Measurements from ENCODE around the gene ZNF462. TPM values are rescaled to one million over a fixed set of nuclear protein-coding genes. Genes with fewer than 3 reads are reported as not detected.

The ZNF462 gene
- total RNA-seq, 1 experiment from 2014 or later: 34.5 TPM

DNA sequence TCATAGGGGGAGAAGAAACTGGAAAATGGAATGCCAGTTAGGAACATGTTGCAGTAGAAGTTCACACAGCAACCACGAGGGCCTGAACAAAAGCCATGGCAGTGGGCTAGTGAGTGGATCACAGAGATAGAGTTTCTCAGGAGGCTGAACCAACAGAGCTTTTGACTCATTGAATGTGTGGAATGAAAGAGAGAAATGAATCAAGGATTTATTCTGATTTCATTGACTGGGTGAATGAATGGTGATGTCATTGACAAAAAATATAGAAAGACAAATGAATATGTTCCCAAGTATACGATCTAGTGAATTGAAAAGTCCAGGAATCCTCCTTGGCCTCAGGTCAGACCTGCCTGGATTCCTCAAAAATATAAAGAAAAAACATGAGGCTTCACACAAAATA lies 99.2 kb downstream of the ZNF462 start:
- Mint-ChIP-seq H3K36me3 (ENCODE audit: insufficient read depth, unreplicated experiment) (peaks cover 29% of the 10 kb centered on the region), H3K4me3 (ENCODE audit: unreplicated experiment) (no peak overlapping the region), H3K4me1 (ENCODE audit: low read depth, unreplicated experiment) (peaks cover 11% of the 10 kb centered on the region), H3K27me3 (ENCODE audit: insufficient read depth, unreplicated experiment) (no peaks in the 10 kb centered on the region), H3K9me3 (ENCODE audit: unreplicated experiment) (peaks cover 12% of the 10 kb centered on the region), H3K27ac (ENCODE audit: unreplicated experiment) (no peak overlapping the region)
- POLR2A ChIA-PET: no interaction called here
- TF ChIP-seq, protein P1, sequence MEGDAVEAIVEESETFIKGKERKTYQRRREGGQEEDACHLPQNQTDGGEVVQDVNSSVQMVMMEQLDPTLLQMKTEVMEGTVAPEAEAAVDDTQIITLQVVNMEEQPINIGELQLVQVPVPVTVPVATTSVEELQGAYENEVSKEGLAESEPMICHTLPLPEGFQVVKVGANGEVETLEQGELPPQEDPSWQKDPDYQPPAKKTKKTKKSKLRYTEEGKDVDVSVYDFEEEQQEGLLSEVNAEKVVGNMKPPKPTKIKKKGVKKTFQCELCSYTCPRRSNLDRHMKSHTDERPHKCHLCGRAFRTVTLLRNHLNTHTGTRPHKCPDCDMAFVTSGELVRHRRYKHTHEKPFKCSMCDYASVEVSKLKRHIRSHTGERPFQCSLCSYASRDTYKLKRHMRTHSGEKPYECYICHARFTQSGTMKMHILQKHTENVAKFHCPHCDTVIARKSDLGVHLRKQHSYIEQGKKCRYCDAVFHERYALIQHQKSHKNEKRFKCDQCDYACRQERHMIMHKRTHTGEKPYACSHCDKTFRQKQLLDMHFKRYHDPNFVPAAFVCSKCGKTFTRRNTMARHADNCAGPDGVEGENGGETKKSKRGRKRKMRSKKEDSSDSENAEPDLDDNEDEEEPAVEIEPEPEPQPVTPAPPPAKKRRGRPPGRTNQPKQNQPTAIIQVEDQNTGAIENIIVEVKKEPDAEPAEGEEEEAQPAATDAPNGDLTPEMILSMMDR (IDR thresholded peaks at IDR 0.05; ENCODE audit: insufficient read depth in 1 of 2, low read depth in 1 of 2, low read length in 1 of 2, severe bottlenecking in 1 of 2, unreplicated experiment in 1 of 2): no peak
- Histone ChIP-seq H3K4me3 (ENCODE audit: low read depth, low read length) (no peak overlapping the region), H3K9me3 (no peaks in the 10 kb centered on the region), H3K36me3 (ENCODE audit: control insufficient read depth, insufficient read depth, low read length) (no peaks in the 10 kb centered on the region), H3K4me1 (peaks cover 7% of the 10 kb centered on the region; the same call in 1 of the 2 replicates), H3K27me3 (replicated peaks; ENCODE audit: control insufficient read depth, insufficient read depth, low read length) (no peaks in the 10 kb centered on the region)
- DNase-seq: no peak
- intact Hi-C loops (cut with micrococcal nuclease; ENCODE audit: unreplicated experiment): no loop called here
- CTCF ChIA-PET: no interaction called here
- no TSS peak for BruUV-seq (replicated peaks)

DNA sequence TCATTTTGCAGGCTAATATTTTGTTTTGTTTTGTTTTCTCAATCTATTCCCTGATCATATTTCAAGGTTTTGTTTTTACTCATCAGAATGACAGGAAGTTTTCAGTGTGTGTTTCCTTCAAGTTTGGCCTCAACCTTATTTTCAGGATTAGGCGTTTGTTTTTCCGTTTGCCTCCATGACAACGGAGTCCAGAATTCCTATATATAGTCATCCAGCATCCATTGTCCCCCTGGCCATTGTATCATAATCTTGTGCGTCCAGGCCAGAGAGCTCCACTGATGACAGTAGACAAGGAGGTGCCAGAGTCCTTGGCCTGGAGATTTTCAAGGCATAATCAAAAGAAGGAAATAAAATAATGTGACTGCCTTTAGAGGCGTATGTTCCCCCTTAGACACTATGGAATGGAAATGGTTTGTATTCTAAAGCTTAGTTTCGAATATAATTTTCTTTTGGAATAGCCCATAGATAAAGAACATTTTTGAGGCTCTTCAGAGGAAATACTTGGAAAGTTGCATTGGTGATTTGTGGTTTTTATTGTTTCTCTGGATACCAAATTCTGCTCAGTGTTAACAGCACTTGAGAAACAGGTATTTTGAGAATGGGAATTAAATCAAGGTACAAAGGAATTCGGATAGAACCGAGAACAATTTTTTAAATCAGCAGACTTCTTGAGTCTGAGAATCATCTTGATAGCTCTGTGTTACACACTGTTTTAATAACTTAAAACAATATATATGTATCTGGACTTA lies 99.8 kb downstream of the ZNF462 start:
- DNase-seq: no peak
- Mint-ChIP-seq H3K27ac (ENCODE audit: unreplicated experiment) (no peak overlapping the region), H3K4me1 (ENCODE audit: low read depth, unreplicated experiment) (peaks cover 16% of the 10 kb centered on the region), H3K27me3 (ENCODE audit: insufficient read depth, unreplicated experiment) (no peaks in the 10 kb centered on the region), H3K9me3 (ENCODE audit: unreplicated experiment) (peaks cover 12% of the 10 kb centered on the region), H3K36me3 (ENCODE audit: insufficient read depth, unreplicated experiment) (peaks cover 29% of the 10 kb centered on the region), H3K4me3 (ENCODE audit: unreplicated experiment) (no peak overlapping the region)
- ChIA-PET CTCF (no interaction called here), POLR2A (no interaction called here)
- Histone ChIP-seq H3K36me3 (ENCODE audit: control insufficient read depth, insufficient read depth, low read length) (no peaks in the 10 kb centered on the region), H3K4me1 (peaks cover 7% of the 10 kb centered on the region; the same call in 1 of the 2 replicates), H3K9me3 (no peaks in the 10 kb centered on the region), H3K4me3 (ENCODE audit: low read depth, low read length) (no peak overlapping the region), H3K27me3 (replicated peaks; ENCODE audit: control insufficient read depth, insufficient read depth, low read length) (no peaks in the 10 kb centered on the region)
- no TSS peak for BruUV-seq (replicated peaks)
- intact Hi-C loops (cut with micrococcal nuclease; ENCODE audit: unreplicated experiment): no loop called here
- TF ChIP-seq, protein P1 (IDR thresholded peaks at IDR 0.05; ENCODE audit: insufficient read depth in 1 of 2, low read depth in 1 of 2, low read length in 1 of 2, severe bottlenecking in 1 of 2, unreplicated experiment in 1 of 2): no peak

DNA sequence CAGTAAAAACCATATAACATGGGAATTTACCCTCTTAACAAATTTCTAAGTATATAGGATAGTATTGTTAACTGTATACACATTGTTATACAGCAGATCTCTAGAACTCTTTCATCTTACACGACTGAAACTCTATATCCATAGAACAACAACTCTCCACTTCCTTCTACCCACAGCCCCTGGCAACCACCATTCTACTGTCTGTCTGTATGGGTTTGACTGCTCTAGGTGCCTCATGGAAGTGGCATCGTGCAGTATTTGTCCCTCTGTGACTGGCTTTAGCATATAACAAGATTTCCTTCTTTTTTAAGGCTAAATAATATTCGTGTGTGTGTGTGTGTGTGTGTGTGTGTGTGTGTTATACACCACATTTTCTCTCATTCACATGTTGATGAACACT lies 100.7 kb downstream of the ZNF462 start:
- Mint-ChIP-seq H3K4me3 (ENCODE audit: unreplicated experiment) (no peak overlapping the region), H3K4me1 (ENCODE audit: low read depth, unreplicated experiment) (peaks cover 20% of the 10 kb centered on the region), H3K36me3 (ENCODE audit: insufficient read depth, unreplicated experiment) (peaks cover 31% of the 10 kb centered on the region), H3K27ac (ENCODE audit: unreplicated experiment) (no peak overlapping the region), H3K9me3 (ENCODE audit: unreplicated experiment) (peaks cover 12% of the 10 kb centered on the region), H3K27me3 (ENCODE audit: insufficient read depth, unreplicated experiment) (no peaks in the 10 kb centered on the region)
- Histone ChIP-seq H3K4me3 (ENCODE audit: low read depth, low read length) (no peak overlapping the region), H3K27me3 (replicated peaks; ENCODE audit: control insufficient read depth, insufficient read depth, low read length) (no peaks in the 10 kb centered on the region), H3K9me3 (no peaks in the 10 kb centered on the region), H3K36me3 (ENCODE audit: control insufficient read depth, insufficient read depth, low read length) (no peaks in the 10 kb centered on the region), H3K4me1 (peaks cover 7% of the 10 kb centered on the region; the same call in 1 of the 2 replicates)
- intact Hi-C loops (cut with micrococcal nuclease; ENCODE audit: unreplicated experiment): no loop called here
- no TSS peak for BruUV-seq (replicated peaks)
- ChIA-PET POLR2A (no interaction called here), CTCF (no interaction called here)
- TF ChIP-seq, protein P1 (IDR thresholded peaks at IDR 0.05; ENCODE audit: insufficient read depth in 1 of 2, low read depth in 1 of 2, low read length in 1 of 2, severe bottlenecking in 1 of 2, unreplicated experiment in 1 of 2): no peak
- DNase-seq: no peak

Measured in Caco-2 (cell line).